Non-pigmented ciliary epithelial cell (primary cell): ENCODE data around the gene SENP7.
A peak's percentile ranks its signal among the peaks of the same experiment; 100 is the strongest.
"Not testable (repeated sequence)": the region's sequence is repeated elsewhere in the genome, so short reads cannot be mapped to it uniquely, and the experiment has no call there.

ENCODE experiments used
- DNase-seq: peaks from one replicate; pipeline ENCODE4 v3.0.0-alpha.2; 2010; ENCODE audit warnings: low read depth

Gene SENP7

DNA sequence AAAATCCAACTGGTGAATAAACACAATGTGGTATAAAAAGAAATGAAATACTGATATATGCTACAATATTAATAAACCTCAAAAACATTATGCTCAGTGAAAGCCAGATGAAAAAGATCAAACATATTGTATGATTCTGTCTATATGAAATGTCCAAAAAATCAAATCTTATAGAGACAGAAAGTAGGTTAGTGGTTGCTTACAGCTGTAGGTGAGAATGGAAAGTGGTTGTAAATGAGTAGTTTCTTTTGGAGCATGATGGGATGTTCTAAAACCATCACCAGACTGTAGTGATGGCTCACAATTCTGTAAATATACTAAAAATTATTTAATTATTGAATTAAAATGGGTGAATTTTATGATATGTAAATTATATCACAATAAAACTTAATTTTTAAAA lies 58.4 kb downstream of the SENP7 start:
- DNase-seq: no peak

DNA sequence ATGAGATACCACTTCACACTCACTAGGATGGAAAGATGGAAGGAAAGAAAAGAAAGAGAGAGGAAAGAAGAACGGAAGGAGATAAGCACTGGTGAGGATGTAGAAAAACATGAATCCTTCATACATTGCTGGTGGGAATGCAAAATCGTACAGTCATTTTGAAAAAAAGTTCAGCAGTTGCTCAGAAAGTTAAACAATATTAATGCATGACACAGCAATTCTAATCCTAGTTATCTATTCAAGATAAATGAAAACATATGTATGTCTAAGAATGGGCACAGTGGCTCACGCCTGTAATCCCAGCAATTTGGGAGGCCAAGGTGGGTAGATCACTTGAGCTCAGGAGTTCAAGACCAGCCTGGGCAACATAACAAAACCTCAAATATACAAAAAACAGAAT lies 59.1 kb downstream of the SENP7 start:
- no peak for DNase-seq

DNA sequence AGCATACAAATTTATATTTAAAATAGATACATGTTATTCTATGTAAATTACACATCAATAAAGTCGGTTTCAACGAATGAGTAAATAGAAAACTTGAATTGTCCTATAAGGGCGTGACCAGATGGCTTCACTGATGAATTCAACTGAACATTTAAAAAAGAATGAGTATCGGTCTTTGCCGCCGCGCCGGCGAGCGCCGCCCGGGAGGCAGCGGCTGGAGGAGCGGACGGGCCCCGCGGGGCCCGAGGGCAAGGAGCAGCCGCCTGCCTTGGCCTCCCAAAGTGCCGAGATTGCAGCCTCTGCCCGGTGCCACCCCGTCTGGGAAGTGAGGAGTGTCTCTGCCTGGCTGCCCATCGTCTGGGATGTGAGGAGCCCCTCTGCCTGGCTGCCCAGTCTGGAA lies 74.4 kb downstream of the SENP7 start:
- not testable (repeated sequence) for DNase-seq

DNA sequence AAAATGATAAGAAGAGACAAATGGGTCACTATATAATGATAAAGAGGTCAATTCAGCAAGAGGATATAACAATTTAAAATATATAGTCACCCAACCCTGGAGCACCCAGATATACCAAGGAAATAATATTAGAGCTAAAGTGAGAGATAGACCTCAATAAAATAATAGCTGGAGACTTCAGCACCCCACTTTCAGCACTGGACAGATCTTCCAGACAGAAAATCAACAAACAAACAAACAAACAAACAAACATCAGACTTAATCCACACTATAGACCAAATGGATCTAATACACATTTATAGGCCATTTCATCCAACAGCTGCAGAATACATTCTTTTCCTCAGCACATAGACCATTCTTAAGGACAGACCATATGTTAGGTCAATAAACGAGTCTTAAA lies 79.4 kb downstream of the SENP7 start:
- DNase-seq: no peak

DNA sequence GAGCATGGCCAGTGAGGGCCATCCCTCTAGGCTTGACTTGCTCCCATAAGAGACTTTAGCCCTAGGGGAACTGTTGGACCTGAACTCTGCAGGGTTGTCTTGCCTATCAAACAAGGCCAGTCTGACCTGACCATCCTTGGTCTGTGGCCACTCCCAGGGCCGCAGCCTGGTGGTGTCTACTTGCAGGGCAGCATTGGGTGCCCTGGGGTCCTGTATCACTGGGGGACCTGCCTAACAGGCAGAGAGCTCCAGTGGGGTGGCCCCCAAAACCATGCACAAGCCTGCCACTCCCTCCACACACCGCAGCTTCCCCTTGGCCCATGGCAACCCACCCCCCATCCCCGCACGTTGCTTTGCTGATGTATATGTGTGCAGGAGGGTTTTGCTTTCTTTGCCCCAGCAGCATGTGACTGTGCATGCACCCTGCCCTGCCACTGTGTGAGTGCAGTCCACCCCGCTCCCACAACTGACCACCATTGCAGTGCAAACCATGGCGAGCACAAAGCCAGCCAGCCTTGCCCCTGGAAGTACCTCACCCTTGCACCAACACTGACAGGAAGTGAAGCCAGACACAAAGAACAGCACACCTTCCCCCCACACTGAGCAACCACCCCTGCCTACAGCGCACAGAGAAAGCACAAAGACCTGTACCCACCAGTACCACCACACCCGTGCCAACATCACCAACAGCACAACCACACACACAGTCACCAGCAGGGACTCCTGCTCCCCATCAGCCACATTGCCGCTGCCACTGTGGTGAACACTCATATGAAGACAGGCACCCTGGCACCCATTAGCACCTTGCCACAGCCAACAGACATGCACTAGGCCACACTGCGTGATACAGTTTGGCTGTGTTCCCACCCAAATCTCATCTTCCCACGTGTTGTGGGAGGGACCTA lies 88.8 kb downstream of the SENP7 start:
- no peak for DNase-seq

DNA sequence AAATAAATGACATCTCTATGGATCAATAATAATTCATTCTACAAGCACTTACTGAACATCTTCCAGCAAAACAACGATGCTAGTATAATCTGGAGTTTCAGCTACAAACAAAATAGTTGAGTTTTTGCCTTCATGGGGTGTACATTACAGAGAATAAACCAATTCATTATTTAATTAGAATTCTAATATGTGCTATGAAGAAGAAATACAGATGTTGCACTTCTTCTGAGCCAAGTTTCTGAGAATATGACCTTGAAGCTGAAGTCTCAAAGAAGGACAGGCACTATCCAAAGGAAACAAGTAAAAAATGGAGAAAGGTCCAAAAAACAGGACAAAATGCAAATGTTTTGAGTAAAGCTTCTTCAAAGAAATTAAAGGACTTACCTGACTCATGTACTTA lies 94.2 kb downstream of the SENP7 start:
- DNase-seq: no peak

DNA sequence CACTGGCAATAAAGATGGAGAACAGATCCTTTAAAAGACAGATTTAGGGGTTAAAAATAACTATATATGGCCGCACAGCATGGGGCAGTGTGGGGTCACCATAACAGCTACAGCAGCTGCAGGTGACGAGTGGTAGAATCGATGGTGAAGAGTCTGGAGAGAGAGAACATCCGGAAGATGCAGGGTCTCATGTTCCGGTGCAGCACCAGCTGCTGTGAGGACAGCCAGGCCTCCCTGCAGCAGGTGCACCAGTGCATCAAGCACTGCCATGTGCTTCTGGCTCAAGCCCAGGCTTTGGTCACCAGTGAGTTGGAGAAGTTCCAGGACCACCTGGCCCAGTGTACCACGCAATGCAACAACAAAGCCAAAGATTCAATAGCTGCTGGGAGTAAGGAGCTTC lies 98.9 kb downstream of the SENP7 start:
- no peak for DNase-seq

DNA sequence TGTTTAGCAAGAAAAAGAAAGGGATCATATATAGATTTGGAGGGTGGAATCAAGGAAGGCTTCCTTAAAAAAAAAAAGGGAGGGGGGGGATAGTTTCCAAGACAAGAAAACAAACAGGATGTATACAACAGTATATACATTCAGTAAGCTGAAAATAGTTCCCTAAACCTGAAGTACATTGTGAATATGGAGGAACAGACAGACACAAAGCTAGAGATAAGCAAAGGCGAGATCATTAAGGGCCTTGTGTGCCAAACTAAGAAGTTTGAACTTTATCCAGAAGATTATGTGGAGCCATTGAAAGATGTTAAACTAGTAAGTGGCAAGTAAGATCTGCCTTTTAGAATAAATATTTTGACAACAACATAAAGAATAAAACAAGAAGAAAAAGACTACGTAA lies 99.4 kb downstream of the SENP7 start:
- no peak for DNase-seq

DNA sequence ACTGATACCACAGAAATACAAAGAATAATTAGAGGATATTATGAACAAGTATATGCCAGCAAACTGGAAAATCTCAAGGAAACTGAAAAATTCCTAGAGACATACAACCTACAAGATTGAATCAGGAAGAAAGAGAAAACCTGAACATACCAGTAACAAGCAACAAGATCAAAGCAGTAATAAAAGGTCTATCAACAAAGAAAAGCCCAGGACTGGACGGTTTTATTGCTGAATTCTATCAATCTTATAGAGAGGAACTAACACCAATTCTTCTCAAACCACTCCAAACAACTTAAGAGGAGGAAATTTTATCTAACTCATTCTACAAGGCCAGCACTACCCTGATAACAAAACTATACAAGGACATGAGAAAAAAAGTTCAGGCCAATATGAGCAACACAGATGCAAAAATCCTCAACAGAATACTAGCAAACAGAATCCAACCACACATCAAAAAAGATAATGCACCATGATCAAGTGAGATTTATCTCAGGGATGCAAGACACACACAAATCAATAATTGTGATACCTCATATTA lies 121.5 kb downstream of the SENP7 start:
- DNase-seq: no peak

DNA sequence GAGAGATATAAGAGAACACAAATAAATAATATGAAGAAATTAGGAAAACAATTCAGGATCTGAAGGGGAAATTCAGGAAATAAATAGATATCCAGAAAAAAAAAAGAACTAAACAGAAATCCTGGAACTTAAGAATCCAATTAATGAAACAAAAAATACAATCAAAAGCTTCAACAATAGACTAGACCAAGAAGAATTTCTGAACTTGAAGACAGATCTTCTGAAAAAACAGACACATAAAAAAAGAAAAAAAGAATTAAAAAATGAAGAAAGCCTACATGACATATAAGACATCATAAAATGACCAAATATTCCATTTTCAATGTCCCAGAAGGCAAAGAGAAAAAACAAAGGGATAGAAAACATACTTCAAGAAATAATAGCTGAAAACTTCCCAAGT lies 124.3 kb downstream of the SENP7 start:
- DNase-seq: no peak

DNA sequence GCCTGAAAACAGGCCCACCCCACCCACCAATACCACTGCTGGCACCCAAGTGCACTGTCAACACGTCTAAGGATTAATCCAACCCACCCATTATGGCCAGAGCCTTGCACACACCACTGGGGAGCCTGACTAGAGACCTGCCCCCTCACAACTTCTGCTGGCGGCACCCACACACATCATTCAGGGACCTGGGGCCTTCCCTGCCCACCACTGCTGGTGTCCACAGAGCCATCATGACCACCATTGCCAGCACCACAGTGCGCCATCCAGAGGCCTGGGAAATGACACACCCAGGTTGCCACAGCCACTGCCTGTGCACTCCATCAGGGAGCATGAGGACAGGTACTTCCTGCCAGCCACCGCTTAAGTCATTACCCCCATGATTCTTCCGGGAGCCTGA lies 125.7 kb downstream of the SENP7 start:
- DNase-seq: no peak

DNA sequence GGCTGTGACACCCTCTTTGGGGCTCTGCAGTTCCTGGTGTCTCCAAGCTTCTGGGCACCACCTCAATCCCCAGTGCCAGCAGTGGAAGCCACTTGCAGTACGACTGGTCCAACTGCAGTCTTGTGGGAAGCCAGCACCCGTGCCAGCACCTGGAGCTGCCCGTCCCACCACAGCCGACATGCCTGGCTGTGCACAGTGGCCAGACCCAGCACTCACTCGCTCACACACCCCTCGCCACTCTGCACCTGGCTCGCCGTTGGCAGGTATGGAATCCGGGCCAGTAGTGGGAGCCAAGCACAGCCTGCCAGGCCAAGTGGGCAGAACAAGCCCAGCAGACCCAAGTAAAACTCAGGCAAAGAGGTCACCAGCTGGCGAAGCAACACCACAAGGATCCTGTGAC lies 128.6 kb downstream of the SENP7 start:
- DNase-seq: no peak

DNA sequence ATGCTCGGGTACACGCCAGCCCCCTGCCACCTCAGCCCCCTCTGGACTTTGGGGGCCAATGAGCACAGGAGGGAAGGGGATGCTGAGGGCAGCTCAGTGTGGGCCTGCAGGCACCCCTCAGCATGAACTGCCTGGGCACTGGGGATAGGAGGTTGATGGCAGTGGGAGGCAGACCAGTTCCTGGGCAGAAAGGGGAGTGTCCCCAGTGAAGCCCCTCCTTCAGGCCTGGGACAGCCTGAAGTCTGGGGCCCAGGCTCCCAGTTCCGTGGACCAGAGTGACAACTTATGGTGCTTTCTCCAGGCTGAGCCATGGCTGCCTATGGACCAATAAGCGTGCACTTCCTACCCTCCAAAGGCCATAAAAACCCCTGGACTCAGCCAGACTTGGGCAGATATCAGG lies 129.4 kb downstream of the SENP7 start:
- DNase-seq: no peak

DNA sequence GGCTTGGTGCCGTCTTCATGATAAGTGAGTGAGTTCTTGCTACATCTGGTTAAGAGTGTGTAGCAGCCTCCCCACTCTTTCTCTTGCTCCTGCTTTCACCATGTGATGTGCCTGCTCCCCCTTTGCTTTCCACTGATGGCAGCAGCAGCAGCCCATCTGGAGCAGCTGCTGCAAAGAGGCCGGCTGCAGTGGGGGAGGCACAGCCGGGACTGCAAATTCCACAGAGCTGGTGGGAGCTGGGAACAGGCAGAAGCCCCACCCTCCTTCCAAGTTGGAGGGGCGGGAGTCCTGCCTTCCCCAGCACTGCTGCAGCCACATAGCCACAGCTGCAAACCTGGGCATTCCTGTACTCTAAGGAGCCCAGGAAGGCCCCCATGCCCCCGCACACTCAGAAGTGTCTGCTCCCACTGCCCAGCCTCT lies 129.8 kb downstream of the SENP7 start:
- DNase-seq: no peak

DNA sequence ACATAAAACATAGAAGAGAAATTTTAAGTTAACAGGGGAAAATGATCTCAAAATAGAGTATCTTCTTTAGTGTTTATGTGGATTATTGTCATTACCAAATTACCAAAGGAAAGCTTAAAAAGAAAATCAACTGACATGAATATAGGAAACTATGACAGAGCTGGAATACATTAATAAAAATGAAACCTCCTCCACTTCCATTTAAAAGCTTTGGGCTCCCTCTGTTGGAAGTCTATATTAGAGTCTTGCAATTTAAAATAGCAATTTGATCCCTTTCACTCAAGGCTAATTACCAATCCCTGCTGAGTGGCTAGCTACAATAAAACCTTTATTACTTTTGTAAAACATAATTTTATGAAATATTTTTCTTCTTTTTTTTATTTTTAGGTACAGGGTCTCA lies 131.2 kb downstream of the SENP7 start:
- no peak for DNase-seq

DNA sequence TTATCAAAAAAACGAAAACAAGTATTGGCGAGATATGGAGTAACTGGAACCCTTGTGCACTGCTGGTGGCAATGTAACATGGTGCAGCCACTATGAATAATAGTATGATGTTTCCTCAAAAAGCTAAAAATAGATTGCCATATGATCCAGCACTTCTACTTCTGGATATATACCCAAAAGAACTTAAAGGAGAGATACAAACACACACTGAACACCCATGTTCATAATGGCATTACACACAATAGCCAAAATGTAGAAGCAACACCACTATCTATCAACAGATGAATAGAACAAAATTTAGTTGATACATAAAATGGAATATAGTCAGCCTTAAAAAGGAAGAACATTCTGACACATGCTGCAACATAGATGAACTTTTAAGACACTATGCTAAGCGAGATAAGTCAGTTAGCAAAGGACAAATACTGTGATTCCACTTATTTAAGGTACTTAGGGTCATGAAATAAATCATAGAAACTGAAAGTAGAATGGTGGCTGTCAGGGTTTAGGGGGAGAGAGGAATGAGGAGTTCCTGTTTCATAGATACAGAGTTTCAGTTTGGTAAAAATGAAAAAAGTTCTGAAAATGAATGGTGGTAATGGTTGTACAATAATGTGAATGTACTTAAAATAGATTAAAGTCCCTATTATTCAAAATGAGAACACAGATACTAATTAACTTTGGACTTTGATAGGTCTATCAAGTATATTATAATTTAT lies 133.2 kb downstream of the SENP7 start:
- DNase-seq: no peak

DNA sequence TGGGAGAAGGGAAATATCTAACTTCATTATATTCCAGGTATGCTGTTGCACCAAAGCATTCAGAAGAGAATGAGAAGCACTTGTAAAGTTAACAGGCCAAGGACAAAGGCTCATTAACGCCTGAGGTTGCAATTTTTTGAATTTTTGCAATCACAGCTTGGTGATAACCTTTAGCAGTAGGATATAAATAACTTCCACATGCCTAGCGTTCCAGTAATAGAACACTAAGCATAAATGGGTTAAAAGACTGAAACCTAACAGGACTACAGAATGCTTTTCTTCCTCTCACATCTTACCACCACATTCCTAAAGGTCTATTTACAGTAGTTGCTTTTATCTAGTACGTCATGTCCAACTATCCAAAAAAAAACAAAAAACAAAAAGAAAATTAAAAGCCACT lies 135.2 kb downstream of the SENP7 start:
- DNase-seq: peak; percentile 28

DNA sequence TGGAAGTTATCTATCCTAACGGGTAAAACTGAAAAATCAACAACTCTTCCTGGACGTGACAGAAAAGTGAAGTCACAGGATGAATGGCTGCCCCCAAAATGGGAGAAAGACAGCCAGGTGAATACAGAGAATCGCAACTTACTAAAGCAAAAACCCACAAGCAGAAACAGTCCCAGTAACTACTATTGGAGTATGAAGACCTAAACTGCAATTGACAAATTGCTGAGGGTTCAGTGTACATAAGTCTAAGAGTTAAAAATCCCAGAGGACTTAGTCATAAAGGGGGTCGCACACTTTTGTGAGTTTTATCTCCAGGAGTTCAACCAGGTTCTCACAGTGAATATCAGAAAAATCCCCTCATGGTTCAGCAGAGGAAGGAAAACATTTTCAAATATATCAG lies 135.8 kb downstream of the SENP7 start:
- no peak for DNase-seq

DNA sequence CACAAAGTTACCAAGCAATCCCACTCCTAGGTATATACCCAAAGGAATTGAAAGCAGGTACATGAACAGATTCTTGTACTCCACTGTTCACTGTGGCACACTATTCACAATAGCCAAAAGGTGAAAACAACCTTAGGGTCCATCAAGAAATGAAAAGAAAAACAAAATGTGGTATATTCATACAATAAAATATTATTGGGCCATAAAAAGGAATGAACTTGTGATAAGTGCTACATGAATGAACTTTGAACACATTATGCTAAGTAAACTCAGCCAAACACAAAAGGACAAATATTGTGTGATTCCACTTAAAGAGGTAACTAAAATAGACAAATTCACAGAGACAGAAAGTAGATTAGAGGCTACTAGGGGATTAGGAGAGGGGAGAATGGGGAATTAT lies 137.4 kb downstream of the SENP7 start:
- no peak for DNase-seq

DNA sequence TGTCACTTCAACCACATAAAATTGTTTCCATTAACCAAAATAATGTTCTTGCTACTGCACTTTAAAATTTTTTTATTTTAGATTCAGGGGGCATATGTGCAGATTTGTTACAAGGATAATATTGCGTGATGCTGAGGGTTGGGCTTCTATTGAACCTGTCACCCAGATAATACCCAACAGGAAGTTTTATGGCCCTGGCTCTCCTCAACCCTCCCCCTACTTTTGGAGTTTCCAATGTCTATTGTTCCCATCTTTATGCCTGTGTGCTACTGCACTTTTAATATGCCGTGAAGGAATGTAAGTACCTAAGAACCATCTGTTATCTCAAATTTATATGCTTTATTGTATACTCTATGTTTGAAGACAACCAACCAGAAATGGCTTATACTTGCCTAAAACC lies 150.6 kb downstream of the SENP7 start:
- no peak for DNase-seq

DNA sequence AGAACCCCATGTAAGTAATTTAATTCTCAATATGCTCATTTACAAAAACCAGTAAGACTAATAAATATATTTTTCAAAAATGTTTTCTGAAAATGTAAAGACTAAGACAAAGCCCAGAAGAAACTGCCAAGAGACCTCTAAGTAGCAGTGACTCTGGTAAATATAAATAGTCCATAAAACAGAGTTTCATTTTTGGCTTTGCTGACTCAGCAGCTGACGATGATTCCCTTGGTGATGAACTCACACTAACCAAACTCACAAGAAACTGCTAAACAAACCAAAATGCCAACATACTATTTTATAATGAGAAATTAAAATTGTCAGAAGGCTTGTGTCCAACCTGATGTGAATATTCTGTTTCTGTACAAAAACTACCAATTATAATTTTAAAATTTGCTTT lies 161.2 kb downstream of the SENP7 start:
- no peak for DNase-seq

DNA sequence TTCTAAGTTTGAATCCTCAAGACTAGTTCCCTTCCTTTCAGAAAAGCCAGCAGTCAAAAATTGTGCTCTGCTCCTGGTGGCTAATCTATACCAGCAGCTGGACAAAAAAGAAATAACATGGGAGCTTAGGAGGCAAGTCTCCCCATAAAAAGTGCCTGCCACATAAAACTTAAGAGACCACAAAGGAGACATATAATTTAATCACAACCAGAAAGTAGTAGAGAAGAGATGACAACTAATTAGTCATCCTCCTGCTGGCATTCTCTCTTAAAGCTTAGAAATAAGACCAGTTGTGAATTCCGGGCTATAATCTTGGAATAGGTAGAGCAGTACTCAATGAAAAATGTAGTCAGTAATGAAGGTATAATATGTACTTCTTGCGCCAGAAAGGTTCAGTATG lies 172.4 kb downstream of the SENP7 start:
- no peak for DNase-seq

DNA sequence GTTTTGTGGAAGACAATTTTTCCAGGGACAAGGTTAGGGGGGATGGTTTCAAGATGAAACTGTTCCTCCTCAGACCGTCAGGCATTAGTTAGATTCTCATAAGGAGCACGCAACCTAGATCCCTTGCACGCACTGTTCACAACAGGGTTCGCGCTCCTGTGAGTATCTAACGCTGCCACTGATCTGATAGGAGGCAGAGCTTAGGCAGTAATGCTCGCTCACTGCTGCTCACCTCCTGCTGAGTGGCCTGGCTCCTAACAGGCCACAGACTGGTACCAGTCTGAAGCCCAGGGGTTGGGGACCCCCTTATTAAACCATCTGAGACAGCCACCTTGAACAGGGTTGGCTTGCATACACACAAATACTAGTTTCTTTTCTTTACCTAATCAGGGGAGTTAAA lies 179.1 kb downstream of the SENP7 start:
- DNase-seq: no peak
